GM23248 (cell line): ENCODE measurements around the gene UBTD1. TPM values are rescaled to one million over a fixed set of nuclear protein-coding genes. Genes with fewer than 3 reads are reported as not detected.
"Not testable (repeated sequence)": the region's sequence is repeated elsewhere in the genome, so short reads cannot be mapped to it uniquely, and the experiment has no call there.

Source experiments
- DNase-seq: peaks from one replicate; pipeline ENCODE4 v3.0.0-alpha.2; 2015
- H2AFZ ChIP-seq: fragments of 200-600 bp; sonication (generic); 2 replicates; pipeline ENCODE4 v1.6.1; 2016; ENCODE audit warnings: antibody characterized with exemption
- H3F3A ChIP-seq: fragments of 200-600 bp; sonication (generic); 2 replicates; pipeline ENCODE4 v1.6.1; 2016; ENCODE audit warnings: mild to moderate bottlenecking, antibody characterized with exemption, mixed run types; ENCODE audit not compliant: insufficient read depth
- H3K27ac ChIP-seq: fragments of 200-600 bp; sonication (generic); 2 replicates; pipeline ENCODE4 v1.5.1; 2016; ENCODE audit warnings: mild to moderate bottlenecking
- H3K27me3 ChIP-seq: fragments of 200-600 bp; sonication (generic); replicated peaks from 2 replicates; pipeline ENCODE4 v1.6.1; 2016; ENCODE audit warnings: mild to moderate bottlenecking; ENCODE audit not compliant: insufficient read depth
- H3K36me3 ChIP-seq: fragments of 200-600 bp; sonication (generic); 2 replicates; pipeline ENCODE4 v1.6.1; 2016; ENCODE audit warnings: low read depth, mild to moderate bottlenecking
- H3K4me1 ChIP-seq: fragments of 200-600 bp; sonication (generic); 2 replicates; pipeline ENCODE4 v1.6.1; 2016; ENCODE audit warnings: mild to moderate bottlenecking; ENCODE audit not compliant: insufficient read depth
- H3K4me2 ChIP-seq: fragments of 200-600 bp; sonication (generic); one replicate; pipeline ENCODE4 v1.6.1; 2016; ENCODE audit warnings: mild to moderate bottlenecking; ENCODE audit not compliant: unreplicated experiment
- H3K4me3 ChIP-seq: fragments of 200-600 bp; sonication (generic); 2 replicates; pipeline ENCODE4 v1.5.1; 2016; ENCODE audit warnings: mild to moderate bottlenecking
- H3K79me2 ChIP-seq: fragments of 200-600 bp; sonication (generic); 2 replicates; pipeline ENCODE4 v1.6.1; 2016; ENCODE audit warnings: mild to moderate bottlenecking; ENCODE audit not compliant: insufficient read depth
- H3K9ac ChIP-seq: fragments of 200-600 bp; sonication (generic); 2 replicates; pipeline ENCODE4 v1.6.1; 2016; ENCODE audit warnings: mild to moderate bottlenecking
- H3K9me2 ChIP-seq: fragments of 200-600 bp; sonication (generic); 2 replicates; pipeline ENCODE4 v1.6.1; 2016; ENCODE audit warnings: mixed run types, mild to moderate bottlenecking, moderate library complexity; ENCODE audit not compliant: insufficient read depth
- H3K9me3 ChIP-seq: fragments of 200-600 bp; sonication (generic); one replicate; pipeline ENCODE4 v1.6.1; 2017; ENCODE audit warnings: low read depth
- H4K20me1 ChIP-seq: fragments of 200-600 bp; sonication (generic); 2 replicates; pipeline ENCODE4 v1.6.0; 2016; ENCODE audit not compliant: insufficient read depth
- EZH2 ChIP-seq: fragments of 200-600 bp; sonication (generic); IDR thresholded peaks from 2 replicates; pipeline ENCODE4 v1.6.1; 2018; ENCODE audit warnings: antibody characterized with exemption, mild to moderate bottlenecking; ENCODE audit not compliant: insufficient read depth, poor library complexity, severe bottlenecking
- EZH2phosphoT487 ChIP-seq: fragments of 200-600 bp; sonication (generic); IDR thresholded peaks from 2 replicates; pipeline ENCODE4 v1.6.1; 2018; ENCODE audit warnings: antibody characterized with exemption, moderate library complexity, mild to moderate bottlenecking, low read depth; ENCODE audit not compliant: insufficient read depth
- whole genome bisulfite sequencing, 2 experiments: methylation state at CpG; one replicate each; pipeline ENCODE4 v1.1.6; 2015 to 2017; ENCODE audit warnings: low lambda C conversion rate in 2 of 2, low coverage in 1 of 2; ENCODE audit errors: missing lambda C conversion rate in 2 of 2; 5-methylcytosine and 5-hydroxymethylcytosine counted together
- in situ Hi-C: fragments of 300-500 bp; cut with MboI; formaldehyde crosslinking; loops from 2 replicates; pipeline ENCODE4 v1.15.0; 2020
- polyA plus RNA-seq: library from polyadenylated mRNA; unstranded; fragments of >200 nt; fragmentation: Nextera tagmentation; extraction: Ambion mirVana; gene quantifications from 2 replicates; pipeline ENCODE4 v1.2.1, GENCODE V29; 2016
- total RNA-seq: library from RNA; depleted of rRNA; stranded (reverse); fragments of >200 nt; shearing (Covaris generic); gene quantifications from 2 replicates; pipeline ENCODE4 v1.2.3, GENCODE V29; 2014

Gene UBTD1
- total and polyA plus RNA-seq, 2 experiments from 2014 or later = 20.8 to 27.2 TPM

DNA sequence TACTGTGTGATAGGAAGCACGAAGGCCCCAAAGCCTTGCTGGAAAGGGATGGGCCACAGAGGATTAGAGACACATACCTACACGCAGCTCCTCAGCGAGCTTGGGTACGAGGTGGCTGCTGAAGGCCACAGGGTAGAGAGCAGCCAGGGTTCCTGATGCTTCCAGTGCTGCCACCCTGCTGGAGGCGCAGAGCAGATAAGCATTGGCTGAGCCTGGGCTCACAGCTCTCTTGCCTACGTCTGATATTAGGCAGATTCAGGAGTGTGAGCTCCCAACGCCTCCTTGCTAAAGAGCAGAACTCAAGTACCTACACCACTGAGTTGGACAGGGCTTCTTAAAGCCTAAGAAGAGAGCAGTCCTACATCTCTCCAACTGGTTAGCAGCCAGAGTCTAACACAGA lies 32.7 kb upstream of the UBTD1 start:
- in situ Hi-C loops = no loop called here
- 0 out of 2 replicates have a peak, but pooled peaks cover 4% of the 10 kb centered on the region for H4K20me1 ChIP-seq
- no peak overlapping the region for H3K9ac ChIP-seq
- H3K27me3 ChIP-seq = no peaks in the 10 kb centered on the region
- DNase-seq = no peak
- H3K4me1 ChIP-seq = peaks cover 8% of the 10 kb centered on the region; the same call in 1 of the 2 replicates
- H3K9me2 ChIP-seq = no peaks in the 10 kb centered on the region
- peaks cover 65% of the 10 kb centered on the region for H3F3A ChIP-seq
- H2AFZ ChIP-seq = no peak overlapping the region
- H3K9me3 ChIP-seq = no peaks in the 10 kb centered on the region
- H3K4me3 ChIP-seq = no peak overlapping the region
- H3K27ac ChIP-seq = no peak overlapping the region
- peaks cover 58% of the 10 kb centered on the region for H3K36me3 ChIP-seq
- H3K4me2 ChIP-seq = no peak overlapping the region
- 93 to 99% methylated on average over 7 of the region's 7 CpGs for WGBS, 2 experiments
- H3K79me2 ChIP-seq = peaks cover 3% of the 10 kb centered on the region
- TF ChIP-seq EZH2 (no peak), EZH2phosphoT487 (no peak)

DNA sequence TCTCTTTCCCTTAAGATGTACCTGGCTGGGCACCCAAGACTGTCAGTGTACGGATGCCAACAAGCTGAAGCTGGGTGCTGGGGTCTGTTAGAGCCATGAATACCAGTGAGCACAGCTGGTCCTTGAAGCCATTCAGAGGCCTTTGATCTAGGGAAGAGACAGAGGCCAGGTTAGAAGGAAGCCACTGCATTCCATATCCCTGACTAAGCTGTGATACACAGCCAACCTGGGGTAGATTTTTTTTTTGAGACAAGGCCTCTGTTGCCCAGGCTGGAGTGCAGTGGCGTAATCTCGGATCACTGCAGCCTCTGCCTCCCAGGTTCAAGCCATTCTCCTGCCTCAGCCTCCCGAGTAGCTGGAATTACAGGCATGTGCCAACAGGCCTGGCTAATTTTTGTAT lies 32.0 kb upstream of the UBTD1 start:
- Histone ChIP-seq H3K4me1 (peaks cover 8% of the 10 kb centered on the region; the same call in 1 of the 2 replicates), H3K27ac (no peak overlapping the region; the same call in 1 of the 2 replicates), H2AFZ (no peak overlapping the region), H3K4me3 (no peak overlapping the region), H3K79me2 (peaks cover 8% of the 10 kb centered on the region), H3K4me2 (no peak overlapping the region), H3F3A (peaks cover 66% of the 10 kb centered on the region), H4K20me1 (0 out of 2 replicates have a peak, but pooled peaks cover 4% of the 10 kb centered on the region), H3K27me3 (no peaks in the 10 kb centered on the region), H3K9me2 (no peaks in the 10 kb centered on the region), H3K36me3 (peaks cover 65% of the 10 kb centered on the region), H3K9ac (no peak overlapping the region), H3K9me3 (no peaks in the 10 kb centered on the region)
- WGBS, 2 experiments = 63 to 70% methylated on average over 4 of the region's 4 CpGs
- no peak for DNase-seq
- in situ Hi-C loops = no loop called here
- TF ChIP-seq EZH2 (no peak), EZH2phosphoT487 (no peak)

DNA sequence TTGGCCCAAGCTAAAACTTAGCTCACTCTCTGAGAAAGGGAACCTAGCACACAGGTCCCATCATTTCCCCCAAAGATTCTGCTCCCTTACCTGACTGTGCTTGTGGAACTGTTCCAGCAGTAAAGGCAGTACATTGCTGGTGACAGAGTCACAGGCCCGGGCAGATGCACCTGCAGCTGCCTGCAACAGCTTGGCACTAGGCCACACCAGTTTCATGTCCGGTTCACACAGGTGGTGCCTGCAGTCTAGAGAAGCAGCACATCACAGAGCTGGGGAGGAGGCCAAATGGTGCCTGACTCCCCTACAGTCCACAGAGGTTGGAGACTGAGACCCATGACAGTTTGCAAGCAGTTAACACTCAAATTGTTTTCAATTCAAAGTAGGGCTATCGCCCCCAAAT lies 30.6 kb upstream of the UBTD1 start:
- Histone ChIP-seq H3F3A (peaks cover 57% of the 10 kb centered on the region), H3K4me1 (peaks cover 8% of the 10 kb centered on the region; the same call in 1 of the 2 replicates), H3K36me3 (peaks cover 74% of the 10 kb centered on the region), H3K9me2 (no peaks in the 10 kb centered on the region), H3K27me3 (no peaks in the 10 kb centered on the region), H3K27ac (no peak overlapping the region), H3K9me3 (no peaks in the 10 kb centered on the region), H3K79me2 (peaks cover 18% of the 10 kb centered on the region; the same call in 1 of the 2 replicates), H2AFZ (no peak overlapping the region), H3K9ac (no peak overlapping the region), H3K4me3 (no peak overlapping the region), H4K20me1 (0 out of 2 replicates have a peak, but pooled peaks cover 4% of the 10 kb centered on the region), H3K4me2 (no peak overlapping the region)
- no peak for TF ChIP-seq EZH2
- TF ChIP-seq EZH2phosphoT487 = no peak
- in situ Hi-C loops = no loop called here
- DNase-seq = no peak
- WGBS, 2 experiments = 64 to 77% methylated on average over 3 of the region's 3 CpGs

DNA sequence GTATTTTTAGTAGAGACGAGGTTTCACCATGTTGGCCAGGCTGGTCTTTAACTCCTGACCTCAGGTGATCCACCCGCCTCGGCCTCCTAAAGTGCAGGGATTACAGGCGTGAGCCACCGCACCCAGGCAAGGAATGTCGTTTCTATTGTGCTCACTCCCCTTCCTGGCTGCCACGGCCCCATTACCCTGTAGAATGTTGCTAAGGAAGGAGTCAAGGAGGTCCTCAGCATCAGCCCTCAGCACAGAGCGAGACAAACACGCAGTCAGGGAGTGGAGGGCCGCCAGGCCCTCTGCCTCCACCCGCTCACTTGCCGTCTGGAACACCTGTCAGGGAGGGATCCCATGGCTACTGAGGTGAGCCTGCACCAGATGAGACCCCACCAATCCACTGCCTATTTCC lies 29.9 kb upstream of the UBTD1 start:
- H2AFZ ChIP-seq, H4K20me1 ChIP-seq, H3K27ac ChIP-seq, H3K27me3 ChIP-seq, H3K9ac ChIP-seq, in situ Hi-C loops, DNase-seq, H3K4me2 ChIP-seq, H3K9me2 ChIP-seq, H3K4me3 ChIP-seq, H3K9me3 ChIP-seq, H3K4me1 ChIP-seq: not testable (repeated sequence)
- Histone ChIP-seq H3K79me2 (peaks cover 21% of the 10 kb centered on the region; the same call in 1 of the 2 replicates), H3F3A (peaks cover 51% of the 10 kb centered on the region), H3K36me3 (peaks cover 80% of the 10 kb centered on the region)
- 92 to 95% methylated on average over 12 of the region's 12 CpGs for WGBS, 2 experiments

DNA sequence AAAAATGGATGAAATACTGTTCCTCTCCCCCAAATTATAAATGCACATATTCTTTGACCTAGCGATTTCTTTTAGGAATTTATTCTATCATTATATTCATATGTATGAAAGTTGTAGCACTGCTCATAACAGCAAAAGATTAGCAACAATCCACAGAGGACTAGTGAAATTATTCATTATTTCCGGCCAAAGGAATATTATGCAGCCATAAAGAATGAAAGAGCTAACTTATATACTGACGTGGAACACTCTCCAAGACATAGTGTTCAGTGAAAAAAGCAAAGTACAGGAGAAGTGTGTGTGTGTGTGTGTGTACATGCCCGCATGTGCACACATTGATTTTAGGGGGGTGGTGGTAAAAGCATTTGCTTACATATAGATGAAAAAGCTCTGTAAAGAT lies 23.8 kb upstream of the UBTD1 start:
- Histone ChIP-seq H2AFZ (no peak overlapping the region), H3K79me2 (peaks cover 38% of the 10 kb centered on the region), H3K4me1 (peaks cover 22% of the 10 kb centered on the region), H3K9me3 (no peaks in the 10 kb centered on the region), H3K9ac (no peak overlapping the region), H3K4me3 (no peak overlapping the region), H4K20me1 (no peaks in the 10 kb centered on the region), H3F3A (peaks cover 50% of the 10 kb centered on the region), H3K27ac (peak overlapping the region; percentile 74), H3K9me2 (no peaks in the 10 kb centered on the region), H3K27me3 (no peaks in the 10 kb centered on the region), H3K4me2 (no peak overlapping the region), H3K36me3 (peaks cover 79% of the 10 kb centered on the region)
- DNase-seq = no peak
- in situ Hi-C loops = no loop called here
- TF ChIP-seq EZH2phosphoT487 (no peak), EZH2 (no peak)
- WGBS, 2 experiments = 86 to 87% methylated on average over 4 of the region's 4 CpGs
